Spleen (tissue), 11 donors: Measurements from ENCODE around the gene S100A16. TPM values are rescaled to one million over a fixed set of nuclear protein-coding genes. Genes with fewer than 3 reads are reported as not detected.

ENCODE experiments used
- DNase-seq: peaks from one replicate; pipeline ENCODE4 v3.0.0-alpha.2; 2020
- H3K27ac ChIP-seq, 8 donors: fragments of 200-600 bp; sonication (generic) in 7 of 8; 1 replicate in 4 of 8; 2 replicates in 4 of 8; pipeline versions ENCODE4 v1.5.0 to v1.8.0; 2016 to 2021; ENCODE audit warnings: inconsistent platforms in 4 of 8, mild to moderate bottlenecking in 4 of 8, moderate library complexity in 1 of 8
- H3K27me3 ChIP-seq, 7 donors: fragments of 200-600 bp; sonication (generic) in 6 of 7; replicated peaks in 1 of 7; 1 replicate in 4 of 7; 2 replicates in 3 of 7; pipeline versions ENCODE4 v1.5.0 to v1.8.0; 2016 to 2021; ENCODE audit warnings: inconsistent platforms in 3 of 7, mild to moderate bottlenecking in 1 of 7
- H3K36me3 ChIP-seq, 6 donors: fragments of 200-600 bp; sonication (generic) in 5 of 6; 1 replicate in 4 of 6; 2 replicates in 2 of 6; pipeline versions ENCODE4 v1.5.0 to v1.8.0; 2016 to 2021; ENCODE audit warnings: inconsistent platforms in 2 of 6
- H3K4me1 ChIP-seq, 6 donors: fragments of 200-600 bp; sonication (generic) in 5 of 6; 1 replicate in 3 of 6; 2 replicates in 3 of 6; pipeline versions ENCODE4 v1.5.0 to v1.8.0; 2016 to 2021; ENCODE audit warnings: inconsistent platforms in 3 of 6
- H3K4me3 ChIP-seq, 8 donors: fragments of 200-600 bp; sonication (generic) in 7 of 8; 1 replicate in 4 of 8; 2 replicates in 4 of 8; pipeline versions ENCODE4 v1.5.0 to v1.8.0; 2016 to 2021; ENCODE audit warnings: inconsistent platforms in 4 of 8, mild to moderate bottlenecking in 4 of 8, moderate library complexity in 2 of 8
- H3K9me3 ChIP-seq, 8 donors: fragments of 200-600 bp; sonication (generic) in 7 of 8; 1 replicate in 4 of 8; 2 replicates in 4 of 8; pipeline versions ENCODE4 v1.5.0 to v1.8.0; 2016 to 2021; ENCODE audit warnings: inconsistent platforms in 4 of 8
- CTCF ChIP-seq, 11 experiments: fragments of 200-600 bp in 7 of 11; fragments of 450-650 bp in 4 of 11; sonication (generic) in 4 of 11; IDR thresholded peaks in 8 of 11; conservative IDR thresholded peaks in 3 of 11; 1 replicate in 7 of 11; 2 replicates in 4 of 11; pipeline versions ENCODE4 v1.4.0 to v1.8.0; 2016 to 2021; ENCODE audit warnings: antibody characterized with exemption in 11 of 11, inconsistent platforms in 4 of 11, mild to moderate bottlenecking in 1 of 11
- POLR2A ChIP-seq, 3 donors: fragments of 450-650 bp; IDR thresholded peaks; one replicate each; pipeline ENCODE4 v1.5.1; 2017; ENCODE audit warnings: antibody characterized with exemption in 3 of 3, mild to moderate bottlenecking in 1 of 3
- POLR2AphosphoS5 ChIP-seq, 3 donors: sonication (generic); formaldehyde crosslinking; IDR thresholded peaks; one replicate each; pipeline ENCODE4 v1.5.1; 2017; ENCODE audit warnings: antibody characterized with exemption in 3 of 3
- whole genome bisulfite sequencing, 5 donors: extraction: QIAGEN DNeasy Blood & Tissue Kit in 3 of 5; methylation state at CpG; one replicate each; pipeline versions ENCODE4 v1.1.5 to v1.1.7; 2013 to 2018; 5-methylcytosine and 5-hydroxymethylcytosine counted together
- intact Hi-C: fragments of 100-400 bp; cut with DNase I; formaldehyde crosslinking; loops from one replicate; pipeline ENCODE4 v1.15.0; 2023; ENCODE audit warnings: low total_unique reads
- polyA plus RNA-seq, 3 donors: library from polyadenylated mRNA; stranded (reverse); fragments of 200-250 nt; gene quantifications; one replicate each; pipeline ENCODE4 v1.2.1, GENCODE V29; 2013
- total RNA-seq, 7 donors: library from RNA; depleted of rRNA in 3 of 7; stranded (reverse); fragments of >200 nt in 3 of 7; fragmentation: NEBNext Ultra II Directional in 4 of 7; extraction: Animal tissue kit (Norgen Biotek cat#: 25700) in 4 of 7; gene quantifications; one replicate each; pipeline versions ENCODE4 v1.1.0 to v1.2.1, GENCODE V29; 2016 to 2021
- donor health status: healthy with polysubstance abuse.
- donor health status: DM: no; HTN: no; CAD: no; lungs with moderate emphysema.
- donor health status: DM: no; HTN: no; CAD: no.
- donor health status: Bipolar disorder and iron deficiency.
- donor health status: healthy.
- donor health status: DM: no; HTN: no; CAD: no.
- donor health status: DM: yes; HTN: yes; CAD: no.

Gene S100A16
- total and polyA plus RNA-seq, 10 donors, result 52.0 to 111 (median 91.6) TPM

- Histone ChIP-seq H3K27me3 (no peaks in the 10 kb centered on the region), H3K4me3 (peak overlapping the region; percentile 65 to 88 (median 74)), H3K9me3 (no peaks in the 10 kb centered on the region), H3K27ac (peak overlapping the region; percentile 85 to 99 (median 97)), H3K4me1 (peaks cover 9 to 31% (median 19%) of the 10 kb centered on the region in 6 donors), H3K36me3 (peaks cover 4 to 47% (median 37%) of the 10 kb centered on the region in 6 donors)
- WGBS, 5 donors, result 37 to 56% (median 45%) methylated on average over 8 of the region's 8 CpGs
- TF ChIP-seq CTCF (IDR thresholded peaks at IDR 0.05 in 8 of 11, conservative IDR thresholded peaks at IDR 0.05 in 3 of 11) (no peak), POLR2AphosphoS5 (IDR thresholded peaks at IDR 0.05) (no peak), POLR2A (IDR thresholded peaks at IDR 0.05) (no peak)
- peak; percentile 50 for DNase-seq
- intact Hi-C loops, result no loop called here
Measured at GRCh38 chr1:153659175-153659534, 46.2 kb upstream of the S100A16 start.

GRCh38 chr1:153658400-153659174, 45.6 kb upstream of the S100A16 start, which contains the start of gene SNAPIN:
Gene SNAPIN (plus strand): TSS chr1:153658703. CDS start chr1:153658744, 41 bp downstream.
- Histone ChIP-seq H3K4me1 (peaks cover 9 to 32% (median 19%) of the 10 kb centered on the region in 6 donors), H3K27me3 (no peaks in the 10 kb centered on the region), H3K36me3 (peaks cover 4 to 41% (median 31%) of the 10 kb centered on the region in 6 donors), H3K9me3 (no peaks in the 10 kb centered on the region), H3K27ac (peak within 1 kb of the TSS; percentile 85 to 99 (median 97)), H3K4me3 (peak within 1 kb of the TSS; percentile 65 to 88 (median 74))
- TF ChIP-seq POLR2AphosphoS5 (IDR thresholded peaks at IDR 0.05), result peak; percentile 88 to 95 (median 89)
- TF ChIP-seq POLR2A (IDR thresholded peaks at IDR 0.05), result peak in 2 of 3 donors; percentile 18 to 56
- peak in 7 of 11 experiments; percentile 22 to 53 (median 36) for TF ChIP-seq CTCF (IDR thresholded peaks at IDR 0.05 in 8 of 11, conservative IDR thresholded peaks at IDR 0.05 in 3 of 11)
- 2 to 3% (median 2%) methylated on average over 39 to 53 of the region's 53 CpGs for whole genome bisulfite sequencing, 5 donors
- peak; percentile 98 for DNase-seq
- intact Hi-C loops, result no loop called here

- Histone ChIP-seq H3K4me1 (peaks cover 9 to 38% (median 24%) of the 10 kb centered on the region in 6 donors), H3K9me3 (no peaks in the 10 kb centered on the region), H3K27me3 (no peaks in the 10 kb centered on the region), H3K36me3 (peaks cover 0 to 9% (median 0%) of the 10 kb centered on the region in 6 donors), H3K27ac (no peak overlapping the region), H3K4me3 (no peak overlapping the region)
- TF ChIP-seq CTCF (IDR thresholded peaks at IDR 0.05 in 8 of 11, conservative IDR thresholded peaks at IDR 0.05 in 3 of 11) (no peak), POLR2AphosphoS5 (IDR thresholded peaks at IDR 0.05) (no peak), POLR2A (IDR thresholded peaks at IDR 0.05) (no peak)
- DNase-seq, result no peak
- WGBS, 5 donors, result 86 to 96% (median 93%) methylated on average over 3 of the region's 3 CpGs
- intact Hi-C loops, result no loop called here
Measured at GRCh38 chr1:153655333-153655732, 42.4 kb upstream of the S100A16 start.
